GM10266 (cell line): ENCODE results near the gene RC3H1.

Experiments used
- DNase-seq: peaks from one replicate; pipeline ENCODE4 v3.0.0; 2012; ENCODE audit errors: extremely low spot score
- TF ChIP-seq, protein P1 (sequence below): IDR thresholded peaks from 2 replicates; pipeline ENCODE4 v1.5.1; 2012; ENCODE audit warnings: mild to moderate bottlenecking, low read depth; ENCODE audit not compliant: control insufficient read depth, insufficient read depth; ENCODE audit errors: missing control alignments

The RC3H1 gene

DNA sequence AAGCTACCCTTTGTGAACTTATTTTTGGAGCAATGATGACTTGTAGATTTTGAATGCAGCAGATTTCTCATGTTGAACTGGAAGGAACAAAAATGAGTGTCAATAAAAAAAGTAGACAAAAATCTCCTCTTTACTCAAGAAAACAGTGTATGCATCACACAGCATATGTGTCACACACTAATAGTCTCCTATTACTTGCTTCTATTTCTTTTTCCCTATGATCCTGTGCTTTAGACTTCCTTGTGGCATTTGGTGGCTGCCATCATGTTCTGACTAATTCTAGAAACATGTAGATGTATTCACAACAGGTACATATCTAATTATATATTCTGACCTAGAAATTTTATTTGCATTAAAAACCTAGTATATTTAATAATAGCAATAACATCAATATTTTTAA is 14.3 kb downstream of the RC3H1 start:
- TF ChIP-seq, protein P1, sequence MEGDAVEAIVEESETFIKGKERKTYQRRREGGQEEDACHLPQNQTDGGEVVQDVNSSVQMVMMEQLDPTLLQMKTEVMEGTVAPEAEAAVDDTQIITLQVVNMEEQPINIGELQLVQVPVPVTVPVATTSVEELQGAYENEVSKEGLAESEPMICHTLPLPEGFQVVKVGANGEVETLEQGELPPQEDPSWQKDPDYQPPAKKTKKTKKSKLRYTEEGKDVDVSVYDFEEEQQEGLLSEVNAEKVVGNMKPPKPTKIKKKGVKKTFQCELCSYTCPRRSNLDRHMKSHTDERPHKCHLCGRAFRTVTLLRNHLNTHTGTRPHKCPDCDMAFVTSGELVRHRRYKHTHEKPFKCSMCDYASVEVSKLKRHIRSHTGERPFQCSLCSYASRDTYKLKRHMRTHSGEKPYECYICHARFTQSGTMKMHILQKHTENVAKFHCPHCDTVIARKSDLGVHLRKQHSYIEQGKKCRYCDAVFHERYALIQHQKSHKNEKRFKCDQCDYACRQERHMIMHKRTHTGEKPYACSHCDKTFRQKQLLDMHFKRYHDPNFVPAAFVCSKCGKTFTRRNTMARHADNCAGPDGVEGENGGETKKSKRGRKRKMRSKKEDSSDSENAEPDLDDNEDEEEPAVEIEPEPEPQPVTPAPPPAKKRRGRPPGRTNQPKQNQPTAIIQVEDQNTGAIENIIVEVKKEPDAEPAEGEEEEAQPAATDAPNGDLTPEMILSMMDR, result no peak

DNA sequence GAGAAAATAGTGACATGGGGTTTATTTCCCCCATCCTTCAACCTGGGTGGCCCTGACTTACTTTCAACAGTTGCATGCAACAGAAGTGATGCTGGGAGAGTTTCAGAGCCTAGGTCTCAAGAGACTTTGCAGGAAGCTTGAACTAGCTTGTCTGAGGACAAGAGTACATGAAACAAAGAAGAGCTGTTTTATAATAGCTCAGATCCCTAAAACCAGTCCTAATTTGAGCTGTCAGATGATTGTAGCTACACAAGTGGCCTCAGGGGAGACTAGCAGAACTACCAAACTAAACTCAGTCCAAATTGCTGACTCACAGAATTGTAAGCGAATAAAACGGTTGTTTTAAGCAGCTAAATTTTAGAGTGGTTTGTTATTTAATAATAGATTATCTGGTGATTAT is 17.1 kb downstream of the RC3H1 start:
- TF ChIP-seq, protein P1, result no peak
- peak; percentile 65 for DNase-seq

More for the DNA sequence above, 14.3 kb downstream of the RC3H1 start:
- no peak for DNase-seq

GRCh38 chr1:174003867-174004266 is 18.3 kb downstream of the RC3H1 start:
- no peak for DNase-seq
- TF ChIP-seq, protein P1, result no peak

DNA sequence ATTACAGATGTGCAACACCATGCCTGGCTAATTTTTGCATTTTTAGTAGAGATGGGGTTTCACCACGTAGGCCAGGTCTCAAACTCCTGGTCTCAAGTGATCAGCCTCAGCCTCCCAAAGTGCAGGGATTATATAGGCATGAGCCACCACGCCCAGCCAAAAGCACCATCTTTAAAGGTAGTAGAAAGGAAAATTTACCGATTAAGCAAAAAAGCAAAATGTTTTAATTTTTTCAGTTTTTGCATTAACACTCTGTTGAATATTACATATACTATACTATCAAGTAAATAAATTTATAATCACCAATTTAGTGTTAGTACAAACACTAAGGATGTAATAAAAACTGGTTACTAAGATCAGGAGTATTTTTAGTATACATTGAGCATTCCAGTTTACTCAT is 20.6 kb downstream of the RC3H1 start:
- TF ChIP-seq, protein P1, result no peak
- no peak for DNase-seq

GRCh38 chr1:174000371-174000770 is 21.8 kb downstream of the RC3H1 start:
- TF ChIP-seq, protein P1, result no peak
- no peak for DNase-seq

DNA sequence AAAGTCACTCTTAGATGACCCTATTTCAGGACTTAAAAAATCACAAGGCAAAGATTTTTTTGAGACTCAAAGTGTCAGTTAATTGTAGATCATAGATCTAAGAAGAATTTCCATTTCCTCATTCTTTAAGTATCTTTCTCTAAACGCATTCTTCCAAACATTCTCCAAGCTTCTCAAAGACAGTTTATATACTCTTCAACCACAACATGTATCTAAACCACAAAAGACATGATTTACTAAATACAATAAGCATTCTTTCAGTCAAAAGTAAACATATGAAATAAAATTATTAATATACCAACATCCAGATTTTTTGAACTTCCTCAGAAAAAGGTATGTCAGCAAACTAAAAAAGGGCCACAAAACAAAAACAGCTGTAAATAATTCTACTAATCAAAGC is 24.4 kb downstream of the RC3H1 start:
- TF ChIP-seq, protein P1, result no peak
- DNase-seq, result no peak

- TF ChIP-seq, protein P1, result no peak
- no peak for DNase-seq
These were observed 25.2 kb downstream of the RC3H1 start for GRCh38 chr1:173996995-173997394.
